Neural cell (in vitro differentiated cells): ENCODE measurements around the gene SIGLEC9. TPM values are rescaled to one million over a fixed set of nuclear protein-coding genes. Genes with fewer than 3 reads are reported as not detected.

ENCODE experiments used
- H2AFZ ChIP-seq: fragments of 200-600, 300-800 bp; sonication (generic), shearing (Covaris generic); 2 replicates; pipeline ENCODE4 v1.6.0; 2014; ENCODE audit warnings: low read depth, mild to moderate bottlenecking, antibody characterized with exemption, low read length, moderate library complexity
- H3F3A ChIP-seq: fragments of 200-600 bp; shearing (Covaris generic); 2 replicates; pipeline ENCODE4 v1.6.1; 2016; ENCODE audit warnings: mild to moderate bottlenecking, moderate library complexity, mixed read lengths, antibody characterized with exemption, low read length; ENCODE audit not compliant: insufficient read depth, poor library complexity, severe bottlenecking
- H3K27ac ChIP-seq: fragments of 200-600, 300-800 bp; sonication (generic), shearing (Covaris generic); 2 replicates; pipeline ENCODE4 v1.5.1; 2014; ENCODE audit warnings: mild to moderate bottlenecking, low read length, moderate library complexity
- H3K27me3 ChIP-seq: fragments of 300-800, 200-600 bp; sonication (generic), shearing (Covaris generic); 2 replicates; pipeline ENCODE4 v1.6.0; 2014; ENCODE audit warnings: mild to moderate bottlenecking, low read depth, low read length, moderate library complexity; ENCODE audit not compliant: insufficient read depth
- H3K36me3 ChIP-seq: fragments of 300-800, 200-600 bp; sonication (generic), shearing (Covaris generic); 2 replicates; pipeline ENCODE4 v1.5.1; 2014; ENCODE audit warnings: mild to moderate bottlenecking, antibody characterized with exemption, low read length, moderate library complexity; ENCODE audit not compliant: insufficient read depth
- H3K4me2 ChIP-seq: fragments of 300-800, 200-600 bp; sonication (generic), shearing (Covaris generic); 2 replicates; pipeline ENCODE4 v1.6.0; 2014; ENCODE audit warnings: mild to moderate bottlenecking, low read length
- H3K4me3 ChIP-seq: fragments of 300-800, 200-600 bp; sonication (generic), shearing (Covaris generic); 2 replicates; pipeline ENCODE4 v1.5.1; 2014; ENCODE audit warnings: mild to moderate bottlenecking, low read length, moderate library complexity
- H3K79me2 ChIP-seq: fragments of 200-600 bp; shearing (Covaris generic); replicated peaks from 2 replicates; pipeline ENCODE4 v1.6.0; 2014; ENCODE audit warnings: mild to moderate bottlenecking, low read length, moderate library complexity; ENCODE audit not compliant: insufficient read depth
- H3K9ac ChIP-seq: fragments of 300-800, 200-600 bp; sonication (generic), shearing (Covaris generic); 2 replicates; pipeline ENCODE4 v1.6.1; 2016; ENCODE audit warnings: mild to moderate bottlenecking, low read length, mixed read lengths
- H3K9me2 ChIP-seq: fragments of 200-600 bp; shearing (Covaris generic); 2 replicates; pipeline ENCODE4 v1.6.1; 2016; ENCODE audit warnings: mild to moderate bottlenecking, low read length, mixed read lengths; ENCODE audit not compliant: insufficient read depth
- H3K9me3 ChIP-seq: fragments of 200-600, 300-800 bp; sonication (generic), shearing (Covaris generic); 2 replicates; pipeline ENCODE4 v1.6.1; 2016; ENCODE audit warnings: mild to moderate bottlenecking, mixed run types, low read length, moderate library complexity, mixed read lengths
- H4K20me1 ChIP-seq: fragments of 200-600 bp; shearing (Covaris generic); 2 replicates; pipeline ENCODE4 v1.6.1; 2016; ENCODE audit warnings: mild to moderate bottlenecking, mixed run types; ENCODE audit not compliant: insufficient read depth
- EP300 ChIP-seq: fragments of 450-650 bp; conservative IDR thresholded peaks from 2 replicates; pipeline ENCODE4 v1.6.1; 2014; ENCODE audit warnings: antibody characterized with exemption, mild to moderate bottlenecking, moderate library complexity; ENCODE audit not compliant: poor library complexity, severe bottlenecking
- EZH2 ChIP-seq: fragments of 200-600, 300-800 bp; shearing (Covaris generic), sonication (generic); IDR thresholded peaks from 2 replicates; pipeline ENCODE4 v1.6.1; 2014; ENCODE audit warnings: antibody characterized with exemption, low read length, borderline replicate concordance, mild to moderate bottlenecking; ENCODE audit not compliant: insufficient read depth, poor library complexity, severe bottlenecking
- MXI1 ChIP-seq: fragments of 450-650 bp; conservative IDR thresholded peaks from 2 replicates; pipeline ENCODE4 v1.6.1; 2014; ENCODE audit warnings: antibody characterized with exemption, mild to moderate bottlenecking; ENCODE audit not compliant: poor library complexity, severe bottlenecking
- POLR2AphosphoS5 ChIP-seq: IDR thresholded peaks from 2 replicates; pipeline ENCODE4 v1.6.1; 2012
- RAD21 ChIP-seq: fragments of 450-650 bp; conservative IDR thresholded peaks from 2 replicates; pipeline ENCODE4 v1.6.1; 2014; ENCODE audit warnings: antibody characterized with exemption, mild to moderate bottlenecking, moderate library complexity
- SMC3 ChIP-seq: fragments of 450-650 bp; conservative IDR thresholded peaks from 2 replicates; pipeline ENCODE4 v1.6.1; 2014; ENCODE audit warnings: antibody characterized with exemption, mild to moderate bottlenecking, moderate library complexity; ENCODE audit not compliant: poor library complexity
- TAF1 ChIP-seq: IDR thresholded peaks from 2 replicates; pipeline ENCODE4 v1.6.1; 2012; ENCODE audit warnings: low read depth
- polyA plus RNA-seq: library from polyadenylated mRNA; depleted of rRNA; stranded (reverse); fragments of >200 nt; gene quantifications from 2 replicates; pipeline ENCODE4 v1.2.3, GENCODE V29; 2014
- TF ChIP-seq, protein P1 (sequence below): IDR thresholded peaks from 2 replicates; pipeline ENCODE4 v1.6.1; 2012; ENCODE audit warnings: borderline replicate concordance
- TF ChIP-seq, protein P2 (sequence below): fragments of 450-650 bp; IDR thresholded peaks from 2 replicates; pipeline ENCODE4 v1.5.1; 2014; ENCODE audit warnings: antibody characterized with exemption, mild to moderate bottlenecking, moderate library complexity; ENCODE audit not compliant: poor library complexity, severe bottlenecking

The SIGLEC9 gene
- polyA plus RNA-seq, 1 donor from 2014 or later, result not detected

DNA sequence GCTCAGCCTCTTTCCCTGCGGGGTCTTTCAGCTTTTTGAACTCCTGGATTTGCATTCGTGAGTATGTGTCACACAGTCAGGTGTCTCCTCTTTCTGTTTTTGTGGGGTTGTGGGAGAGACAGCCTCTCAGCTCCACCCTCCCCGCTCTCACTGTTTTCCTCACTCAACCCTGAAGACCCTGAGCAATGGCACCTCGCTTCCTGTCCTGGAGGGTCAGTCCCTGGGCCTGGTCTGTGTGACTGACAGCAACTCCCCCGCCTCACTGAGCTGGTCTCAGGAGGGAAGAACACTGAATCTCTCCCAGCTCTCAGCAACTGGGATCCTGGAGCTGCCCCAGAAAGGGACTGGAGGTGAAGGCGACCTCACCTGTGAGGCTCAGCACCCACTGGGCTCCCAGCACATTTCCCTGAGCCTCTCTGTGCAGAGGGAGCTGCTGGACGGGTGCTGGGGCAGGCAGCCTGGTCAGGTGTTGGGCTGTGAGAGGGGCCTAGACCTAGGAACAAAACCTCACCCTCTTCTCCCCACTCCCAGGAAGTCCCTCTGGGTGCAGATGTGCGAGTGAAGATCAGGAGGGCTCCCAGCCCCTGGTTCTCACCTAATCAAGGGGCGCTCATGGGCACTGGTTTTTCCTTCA is 13.2 kb downstream of the SIGLEC9 start:
- Histone ChIP-seq H3F3A (no peaks in the 10 kb centered on the region), H4K20me1 (no peaks in the 10 kb centered on the region), H3K4me2 (no peak overlapping the region), H3K9ac (no peak overlapping the region), H3K4me3 (no peak overlapping the region), H3K27me3 (no peaks in the 10 kb centered on the region), H3K27ac (no peak overlapping the region), H3K9me2 (no peaks in the 10 kb centered on the region), H3K36me3 (no peaks in the 10 kb centered on the region), H3K9me3 (no peaks in the 10 kb centered on the region), H3K79me2 (no peaks in the 10 kb centered on the region), H2AFZ (no peak overlapping the region)
- TF ChIP-seq RAD21 (no peak), POLR2AphosphoS5 (no peak), SMC3 (no peak), EP300 (no peak), MXI1 (no peak), TAF1 (no peak)
- TF ChIP-seq, protein P1, sequence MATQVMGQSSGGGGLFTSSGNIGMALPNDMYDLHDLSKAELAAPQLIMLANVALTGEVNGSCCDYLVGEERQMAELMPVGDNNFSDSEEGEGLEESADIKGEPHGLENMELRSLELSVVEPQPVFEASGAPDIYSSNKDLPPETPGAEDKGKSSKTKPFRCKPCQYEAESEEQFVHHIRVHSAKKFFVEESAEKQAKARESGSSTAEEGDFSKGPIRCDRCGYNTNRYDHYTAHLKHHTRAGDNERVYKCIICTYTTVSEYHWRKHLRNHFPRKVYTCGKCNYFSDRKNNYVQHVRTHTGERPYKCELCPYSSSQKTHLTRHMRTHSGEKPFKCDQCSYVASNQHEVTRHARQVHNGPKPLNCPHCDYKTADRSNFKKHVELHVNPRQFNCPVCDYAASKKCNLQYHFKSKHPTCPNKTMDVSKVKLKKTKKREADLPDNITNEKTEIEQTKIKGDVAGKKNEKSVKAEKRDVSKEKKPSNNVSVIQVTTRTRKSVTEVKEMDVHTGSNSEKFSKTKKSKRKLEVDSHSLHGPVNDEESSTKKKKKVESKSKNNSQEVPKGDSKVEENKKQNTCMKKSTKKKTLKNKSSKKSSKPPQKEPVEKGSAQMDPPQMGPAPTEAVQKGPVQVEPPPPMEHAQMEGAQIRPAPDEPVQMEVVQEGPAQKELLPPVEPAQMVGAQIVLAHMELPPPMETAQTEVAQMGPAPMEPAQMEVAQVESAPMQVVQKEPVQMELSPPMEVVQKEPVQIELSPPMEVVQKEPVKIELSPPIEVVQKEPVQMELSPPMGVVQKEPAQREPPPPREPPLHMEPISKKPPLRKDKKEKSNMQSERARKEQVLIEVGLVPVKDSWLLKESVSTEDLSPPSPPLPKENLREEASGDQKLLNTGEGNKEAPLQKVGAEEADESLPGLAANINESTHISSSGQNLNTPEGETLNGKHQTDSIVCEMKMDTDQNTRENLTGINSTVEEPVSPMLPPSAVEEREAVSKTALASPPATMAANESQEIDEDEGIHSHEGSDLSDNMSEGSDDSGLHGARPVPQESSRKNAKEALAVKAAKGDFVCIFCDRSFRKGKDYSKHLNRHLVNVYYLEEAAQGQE, result no peak
- TF ChIP-seq, protein P2, sequence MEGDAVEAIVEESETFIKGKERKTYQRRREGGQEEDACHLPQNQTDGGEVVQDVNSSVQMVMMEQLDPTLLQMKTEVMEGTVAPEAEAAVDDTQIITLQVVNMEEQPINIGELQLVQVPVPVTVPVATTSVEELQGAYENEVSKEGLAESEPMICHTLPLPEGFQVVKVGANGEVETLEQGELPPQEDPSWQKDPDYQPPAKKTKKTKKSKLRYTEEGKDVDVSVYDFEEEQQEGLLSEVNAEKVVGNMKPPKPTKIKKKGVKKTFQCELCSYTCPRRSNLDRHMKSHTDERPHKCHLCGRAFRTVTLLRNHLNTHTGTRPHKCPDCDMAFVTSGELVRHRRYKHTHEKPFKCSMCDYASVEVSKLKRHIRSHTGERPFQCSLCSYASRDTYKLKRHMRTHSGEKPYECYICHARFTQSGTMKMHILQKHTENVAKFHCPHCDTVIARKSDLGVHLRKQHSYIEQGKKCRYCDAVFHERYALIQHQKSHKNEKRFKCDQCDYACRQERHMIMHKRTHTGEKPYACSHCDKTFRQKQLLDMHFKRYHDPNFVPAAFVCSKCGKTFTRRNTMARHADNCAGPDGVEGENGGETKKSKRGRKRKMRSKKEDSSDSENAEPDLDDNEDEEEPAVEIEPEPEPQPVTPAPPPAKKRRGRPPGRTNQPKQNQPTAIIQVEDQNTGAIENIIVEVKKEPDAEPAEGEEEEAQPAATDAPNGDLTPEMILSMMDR, result no peak

DNA sequence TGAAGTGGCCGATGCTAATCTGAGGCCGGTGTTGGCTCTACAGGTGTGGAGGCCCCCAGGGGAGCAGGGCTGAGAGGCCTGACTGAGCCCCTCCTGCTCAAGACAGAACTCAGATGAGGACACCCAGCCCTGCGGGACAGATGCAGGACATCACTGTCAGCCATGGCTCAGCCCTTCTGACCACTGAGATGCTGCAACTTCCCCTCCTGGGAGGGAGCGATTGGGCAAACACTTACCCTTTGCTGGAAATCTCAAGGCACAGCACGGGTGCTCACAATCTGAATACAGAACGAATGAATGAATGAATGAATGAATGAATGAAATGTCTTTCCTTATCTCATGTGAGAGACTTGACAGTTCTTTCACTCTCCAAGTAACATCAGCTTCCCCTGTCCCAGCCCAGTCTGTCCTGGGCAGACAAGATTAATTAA is 13.9 kb downstream of the SIGLEC9 start:
- no peak overlapping the region for H3K4me3 ChIP-seq
- no peak overlapping the region for H3K4me2 ChIP-seq
- H2AFZ ChIP-seq, result no peak overlapping the region
- no peaks in the 10 kb centered on the region for H3K9me2 ChIP-seq
- H3K36me3 ChIP-seq, result no peaks in the 10 kb centered on the region
- H4K20me1 ChIP-seq, result no peaks in the 10 kb centered on the region
- no peak for TF ChIP-seq EP300
- TF ChIP-seq, protein P1, result no peak
- TF ChIP-seq EZH2, result no peak
- TF ChIP-seq, protein P2, result no peak
- no peak for TF ChIP-seq POLR2AphosphoS5
- no peak for TF ChIP-seq TAF1
- TF ChIP-seq SMC3, result no peak
- no peak for TF ChIP-seq RAD21
- no peaks in the 10 kb centered on the region for H3K27me3 ChIP-seq
- H3K79me2 ChIP-seq, result no peaks in the 10 kb centered on the region
- no peaks in the 10 kb centered on the region for H3K9me3 ChIP-seq
- H3K9ac ChIP-seq, result no peak overlapping the region
- H3F3A ChIP-seq, result no peaks in the 10 kb centered on the region
- H3K27ac ChIP-seq, result no peak overlapping the region
